NCI-H2227 treated with DMSO at 0.1 percent for 48 hours (cell line): ENCODE results near the gene PTGDS.

ENCODE experiments used
- DNase-seq: peaks from one replicate; lab custom pipeline; 2025; lab: John Stamatoyannopoulos, UW

PTGDS gene

GRCh38 chr9:137009938-137010732 lies 32.8 kb downstream of the PTGDS start:
- DNase-seq: no peak

- no peak for DNase-seq
Measured at GRCh38 chr9:137011156-137011555, 33.9 kb downstream of the PTGDS start.

- DNase-seq: no peak
Measured at GRCh38 chr9:137011907-137012675, 34.8 kb downstream of the PTGDS start.

GRCh38 chr9:137012694-137013570 lies 35.6 kb downstream of the PTGDS start:
- DNase-seq: no peak

DNA sequence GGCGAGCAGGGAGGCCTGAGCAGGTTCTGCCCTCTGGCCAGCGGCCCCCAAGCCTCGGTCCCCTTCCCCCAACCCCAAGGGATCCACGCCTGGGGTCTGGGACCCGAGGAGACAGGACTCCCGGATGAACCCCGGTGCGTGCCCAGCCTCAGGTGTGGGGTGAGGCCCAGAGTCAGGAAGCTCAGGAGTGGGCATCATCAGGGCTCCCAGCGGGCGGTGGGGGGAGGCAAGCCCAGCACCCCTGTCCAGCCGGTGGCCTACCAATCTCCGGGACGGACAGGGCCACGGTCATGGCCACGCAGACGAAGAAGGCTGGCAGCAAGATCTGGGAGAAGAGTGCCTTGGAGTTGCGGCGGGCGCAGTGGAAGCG lies 36.3 kb downstream of the PTGDS start:
- DNase-seq: no peak

DNA sequence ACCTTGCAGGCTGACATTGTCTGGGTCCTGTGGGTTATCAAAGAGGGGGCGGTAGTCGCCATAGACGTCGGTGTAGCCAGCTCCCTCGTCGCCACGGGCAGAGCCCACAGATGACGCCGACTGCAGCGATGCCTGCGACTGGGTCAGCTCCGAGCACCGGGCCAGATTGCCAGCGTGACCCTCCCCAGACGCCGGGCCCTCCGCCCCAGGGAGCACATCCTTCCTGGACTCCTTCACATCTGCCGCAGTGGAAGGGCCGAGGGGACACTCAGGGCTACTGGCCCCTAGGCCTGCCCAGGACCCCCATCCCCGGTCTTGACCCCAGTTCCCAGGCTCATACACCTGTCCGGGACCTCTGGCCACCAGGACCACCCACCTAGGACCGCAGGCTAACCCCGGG lies 36.9 kb downstream of the PTGDS start:
- DNase-seq: no peak

DNA sequence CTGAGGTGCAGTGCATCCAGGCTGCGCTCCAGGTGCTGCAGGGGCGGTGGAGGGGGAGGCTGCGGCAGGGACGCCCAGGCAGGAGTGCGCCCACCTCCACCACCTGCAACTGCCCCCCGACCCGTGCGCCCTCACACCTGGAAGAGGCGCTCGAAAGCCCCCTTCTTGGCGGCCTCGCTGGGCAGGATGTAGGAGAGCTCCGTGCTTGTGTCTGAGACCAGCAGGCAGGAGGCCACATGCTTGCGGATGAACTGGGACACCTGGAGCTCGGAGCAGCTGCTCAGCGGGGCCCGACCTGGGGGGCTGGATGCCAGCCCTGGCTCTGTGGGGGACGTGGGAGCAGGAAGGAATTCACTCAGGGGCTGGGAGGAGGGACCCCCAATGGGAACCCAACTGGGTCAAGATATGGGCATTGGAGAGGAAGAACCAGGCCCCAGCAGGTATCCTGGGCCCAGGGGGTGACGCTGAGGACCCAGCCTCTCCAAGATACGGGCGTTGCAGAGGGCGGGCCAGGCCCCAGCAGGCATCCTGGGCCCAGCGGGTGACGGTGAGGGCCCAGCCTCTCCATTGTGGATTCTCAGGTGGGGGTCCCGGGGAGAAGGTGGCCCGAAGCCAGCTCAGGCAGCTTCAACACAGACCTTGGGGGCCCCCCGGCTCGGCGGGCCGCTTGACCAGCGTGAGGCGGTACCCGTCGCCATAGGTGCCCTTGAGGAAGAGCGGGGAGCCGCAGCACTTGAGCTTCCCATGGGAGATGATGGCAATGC lies 37.7 kb downstream of the PTGDS start:
- DNase-seq: no peak

DNA sequence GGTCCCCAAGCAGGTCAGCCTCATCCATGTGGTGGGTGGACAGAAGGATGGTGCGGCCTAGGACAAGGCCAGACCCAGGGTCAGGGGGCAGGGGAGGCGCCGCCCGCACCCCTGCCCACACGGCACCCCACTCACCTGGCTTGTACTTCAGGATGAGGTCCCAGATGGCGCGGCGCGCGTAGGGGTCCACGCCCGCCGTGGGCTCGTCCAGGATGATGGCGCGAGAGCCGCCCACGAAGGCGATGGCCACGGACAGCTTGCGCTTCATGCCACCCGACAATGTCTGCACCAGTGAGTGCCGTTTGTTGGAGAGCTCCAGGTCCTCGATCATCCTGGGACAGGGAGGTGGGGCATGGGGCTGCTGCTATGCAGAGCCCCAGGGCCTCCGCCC lies 38.2 kb downstream of the PTGDS start:
- no peak for DNase-seq

DNA sequence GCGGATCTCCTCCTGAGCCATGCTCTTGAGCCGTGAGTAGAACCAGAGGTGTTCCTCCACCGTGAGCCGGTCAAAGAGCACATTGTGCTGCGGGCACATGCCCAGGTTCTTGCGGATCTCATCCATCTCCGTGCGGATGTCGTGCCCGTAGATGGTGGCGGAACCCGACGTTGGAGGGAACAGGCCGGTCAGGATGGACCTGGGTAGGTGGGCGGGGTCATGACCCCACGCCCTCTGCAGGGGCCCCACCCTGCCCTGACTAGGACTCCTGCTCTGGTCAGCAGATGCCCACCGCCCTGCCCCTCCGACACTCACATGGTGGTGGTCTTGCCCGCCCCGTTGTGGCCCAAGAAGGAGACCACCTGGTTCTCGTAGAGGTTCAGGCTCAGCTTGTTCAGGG lies 38.7 kb downstream of the PTGDS start:
- no peak for DNase-seq

DNA sequence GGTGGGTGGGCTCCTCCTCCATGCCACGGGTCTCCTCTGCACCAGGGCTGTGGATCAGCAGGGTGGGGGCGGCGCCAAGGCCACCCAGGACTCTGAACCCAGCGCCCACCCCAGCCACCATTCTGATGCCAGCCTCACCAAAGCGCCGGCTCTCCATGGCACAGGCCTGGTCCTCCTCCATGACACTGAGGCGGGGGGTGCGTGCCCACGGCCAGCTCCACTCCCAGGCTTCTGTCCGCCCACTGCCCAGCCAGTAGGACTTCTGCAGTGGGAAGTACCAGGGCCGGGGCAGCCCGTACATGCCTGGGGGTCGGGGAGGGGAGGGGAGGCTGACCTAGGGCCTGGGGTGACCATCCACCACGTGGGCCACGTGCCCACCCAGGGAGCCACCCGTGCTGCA lies 39.1 kb downstream of the PTGDS start:
- DNase-seq: no peak

GRCh38 chr9:137017071-137017470 lies 39.8 kb downstream of the PTGDS start:
- no peak for DNase-seq

DNA sequence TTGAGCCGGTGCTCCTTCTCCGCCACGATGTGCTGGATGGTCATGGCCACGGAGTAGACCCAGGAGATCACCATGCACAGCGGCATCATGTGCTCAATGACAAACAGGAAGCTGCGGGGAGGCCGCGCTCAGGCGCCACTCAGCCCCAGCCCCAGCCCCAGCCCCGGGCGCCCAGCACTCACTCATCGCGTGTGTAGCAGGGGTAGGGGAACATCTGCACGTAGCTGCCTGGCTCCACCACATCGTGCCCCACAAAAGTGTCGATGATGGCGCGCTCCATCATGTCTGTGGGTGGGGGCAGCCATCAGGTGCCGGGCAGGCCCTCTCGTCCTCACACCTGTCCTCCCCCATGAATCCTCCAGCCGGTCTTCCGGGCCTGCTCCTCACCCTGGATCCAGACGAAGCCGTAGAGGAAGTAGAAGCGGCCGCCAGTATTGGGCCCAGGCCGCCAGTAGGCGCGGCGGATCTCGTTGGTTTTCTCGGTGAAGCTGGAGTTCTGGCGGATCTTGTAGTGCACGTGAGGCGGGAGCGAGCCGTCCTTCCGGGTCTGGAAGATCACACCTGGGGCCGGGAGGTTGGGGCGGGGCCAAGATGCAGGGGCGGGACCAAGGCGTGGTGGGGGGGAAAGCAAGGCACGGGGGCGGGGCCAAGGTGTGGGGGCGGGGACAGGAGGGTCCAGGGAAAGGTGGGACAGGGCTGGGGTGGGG lies 40.6 kb downstream of the PTGDS start:
- no peak for DNase-seq

DNA sequence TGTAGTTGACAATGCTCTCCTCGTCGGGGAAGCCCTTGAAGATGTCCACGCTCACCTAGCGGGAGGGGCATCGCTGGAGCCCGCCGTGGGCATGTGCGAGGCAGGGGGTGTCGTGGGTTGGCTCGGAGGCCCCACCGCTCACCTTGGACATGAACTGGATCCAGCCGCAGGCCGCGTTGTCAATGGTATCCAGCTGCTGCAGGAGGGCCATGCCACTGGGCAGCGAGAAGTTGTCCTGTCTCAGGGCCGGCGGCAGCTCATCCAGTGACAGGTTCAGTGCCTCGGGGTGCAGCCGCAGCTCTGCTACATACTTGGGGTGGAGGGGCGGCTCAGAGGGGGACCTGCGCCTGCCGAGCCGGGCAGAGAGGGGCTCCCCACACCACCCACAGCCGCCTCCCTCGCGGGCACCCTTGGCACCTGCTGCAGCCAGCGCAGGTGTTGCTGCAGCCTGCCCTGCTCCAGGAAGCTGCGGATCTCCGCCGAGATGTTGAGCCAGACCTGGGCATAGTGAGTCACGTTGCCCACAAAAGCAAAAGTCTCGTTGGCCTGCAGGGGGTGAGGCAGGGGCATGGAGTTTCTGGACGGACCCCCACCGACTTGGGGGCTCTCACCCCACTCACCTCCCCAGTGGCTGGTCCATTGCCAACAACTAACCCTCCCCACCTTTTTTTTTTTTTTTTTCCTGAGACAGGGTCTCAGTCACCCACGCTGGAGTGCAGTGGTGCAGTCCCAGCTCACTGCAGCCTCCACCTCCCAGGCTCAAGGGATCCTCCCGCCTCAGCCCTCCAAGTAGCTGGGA lies 41.7 kb downstream of the PTGDS start:
- DNase-seq: no peak

GRCh38 chr9:137019891-137020683 lies 42.8 kb downstream of the PTGDS start:
- no peak for DNase-seq

- DNase-seq: no peak
Measured at GRCh38 chr9:137020771-137021567, 43.7 kb downstream of the PTGDS start.

GRCh38 chr9:137021568-137021978 lies 44.3 kb downstream of the PTGDS start:
- DNase-seq: no peak

DNA sequence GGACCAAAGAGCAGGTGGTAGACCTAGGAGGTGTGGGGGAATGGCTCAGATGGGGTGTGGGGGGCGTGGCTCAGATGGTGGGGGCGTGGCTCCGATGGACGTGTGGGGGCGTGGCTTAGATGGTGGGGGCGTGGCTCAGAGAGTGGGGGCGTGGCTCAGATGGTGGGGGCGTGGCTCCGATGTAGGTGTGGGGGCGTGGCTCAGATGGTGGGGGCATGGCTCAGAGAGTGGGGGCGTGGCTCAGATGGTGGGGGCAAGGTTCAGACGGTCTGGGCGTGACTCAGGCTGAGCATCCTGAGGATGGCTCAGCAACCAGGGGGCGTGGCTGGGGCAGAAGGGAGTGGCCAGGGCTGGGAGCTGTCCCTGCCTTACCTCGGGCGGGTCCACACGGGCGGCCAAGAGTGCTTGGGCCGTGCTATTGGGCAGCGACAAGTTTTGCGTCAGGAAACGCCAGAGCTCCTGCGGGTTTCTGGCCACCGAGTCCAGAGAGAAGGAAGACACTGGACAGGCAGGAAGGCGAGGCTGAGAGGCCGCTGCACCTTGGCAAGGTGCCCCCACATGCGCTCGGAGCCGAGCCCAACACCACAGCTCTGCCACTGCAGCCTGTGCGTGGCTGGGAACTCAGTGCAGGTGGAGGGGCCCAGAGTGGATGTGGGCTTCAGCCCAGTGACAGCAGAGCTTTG lies 44.8 kb downstream of the PTGDS start:
- no peak for DNase-seq

DNA sequence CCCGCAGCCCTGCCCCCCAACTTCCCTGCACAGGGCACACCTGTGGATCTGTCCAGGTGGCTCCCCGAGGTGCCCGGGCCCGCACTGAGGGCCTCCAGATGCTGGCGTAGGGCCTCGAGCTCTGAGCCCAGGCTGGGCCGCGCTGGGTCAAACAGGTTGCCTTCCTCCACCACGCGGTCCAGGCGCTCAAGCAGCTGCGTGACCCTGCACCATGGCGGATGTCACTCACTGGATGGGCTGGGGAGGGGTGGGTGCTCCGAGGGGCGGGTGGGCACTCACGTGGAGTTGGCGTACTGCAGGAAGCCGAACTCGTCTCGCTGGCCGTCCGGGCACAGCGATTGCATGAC lies 45.3 kb downstream of the PTGDS start:
- DNase-seq: no peak
